HUES64 (cell line): ENCODE data around the gene MDGA2.

Experiments used
- H3K27ac ChIP-seq: 2 replicates; pipeline ENCODE4 v1.7.0; 2013; ENCODE audit warnings: low read depth, low read length, inconsistent platforms
- H3K27me3 ChIP-seq: 2 replicates; pipeline ENCODE4 v1.6.1; 2013; ENCODE audit warnings: mild to moderate bottlenecking, low read length; ENCODE audit not compliant: insufficient read depth
- H3K36me3 ChIP-seq: 2 replicates; pipeline ENCODE4 v1.6.1; 2013; ENCODE audit warnings: mild to moderate bottlenecking, low read length; ENCODE audit not compliant: insufficient read depth
- H3K4me1 ChIP-seq: 2 replicates; pipeline ENCODE4 v1.6.1; 2013; ENCODE audit warnings: mild to moderate bottlenecking, low read length, moderate library complexity; ENCODE audit not compliant: insufficient read depth
- H3K4me3 ChIP-seq: 2 replicates; pipeline ENCODE4 v1.5.1; 2013; ENCODE audit warnings: mild to moderate bottlenecking, low read length, moderate library complexity
- H3K9ac ChIP-seq: 2 replicates; pipeline ENCODE4 v1.6.1; 2013; ENCODE audit warnings: mild to moderate bottlenecking, low read depth, low read length
- H3K9me3 ChIP-seq: 2 replicates; pipeline ENCODE4 v1.6.1; 2013; ENCODE audit warnings: low read depth, low read length; ENCODE audit not compliant: insufficient read depth
- WGBS: fragments of 150-250, 120-280 bp; methylation state at CpG from one replicate; pipeline ENCODE4 v1.1.7; 2013; ENCODE audit warnings: missing lambda C conversion rate; 5-methylcytosine and 5-hydroxymethylcytosine counted together

The MDGA2 gene

DNA sequence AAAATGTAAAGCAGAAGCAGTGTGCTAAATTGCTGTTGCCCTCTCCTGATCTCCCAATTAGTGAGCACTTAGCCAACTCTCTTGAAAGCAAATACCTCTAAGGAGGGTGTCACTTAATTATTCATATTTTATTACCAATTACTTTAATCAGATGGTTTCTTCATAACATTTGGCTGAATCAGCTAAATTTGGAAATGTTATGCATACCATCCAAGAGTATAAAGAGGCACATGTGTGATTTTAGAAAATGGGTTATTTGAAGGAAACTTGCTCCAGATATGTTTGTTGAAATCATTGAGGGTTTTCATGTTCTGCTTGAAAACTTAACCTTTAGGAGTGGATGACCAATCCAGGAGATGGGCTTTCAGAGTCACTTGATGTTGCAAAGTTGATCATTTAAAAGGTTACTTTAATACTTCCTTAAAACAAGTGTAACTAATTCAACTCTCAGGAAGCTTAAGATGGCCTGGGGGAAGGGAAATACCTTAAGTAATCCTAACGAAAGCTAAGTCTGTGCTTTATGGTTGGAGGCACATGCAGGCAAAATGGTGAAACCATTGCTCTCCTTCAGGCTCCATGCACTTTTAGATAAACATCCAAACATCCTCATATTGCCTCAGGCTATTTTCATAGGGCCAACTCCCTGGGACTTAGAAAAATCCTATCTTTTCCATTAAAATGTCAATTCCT lies 434.5 kb downstream of the MDGA2 start:
- Histone ChIP-seq H3K9me3 (no peaks in the 10 kb centered on the region), H3K9ac (no peak overlapping the region), H3K27ac (no peak overlapping the region), H3K27me3 (no peaks in the 10 kb centered on the region), H3K36me3 (no peaks in the 10 kb centered on the region), H3K4me3 (no peak overlapping the region), H3K4me1 (no peaks in the 10 kb centered on the region)
- 56% methylated on average over 1 of the region's 1 CpG for WGBS

GRCh38 chr14:47235619-47236018 lies 439.8 kb downstream of the MDGA2 start:
- Histone ChIP-seq H3K9me3 (no peaks in the 10 kb centered on the region), H3K4me3 (no peak overlapping the region), H3K36me3 (no peaks in the 10 kb centered on the region), H3K27me3 (no peaks in the 10 kb centered on the region), H3K4me1 (no peaks in the 10 kb centered on the region), H3K9ac (no peak overlapping the region), H3K27ac (no peak overlapping the region)
- WGBS: 95% methylated on average over 3 of the region's 3 CpGs

- no peak overlapping the region for H3K9ac ChIP-seq
- no peaks in the 10 kb centered on the region for H3K4me1 ChIP-seq
- no peak overlapping the region for H3K27ac ChIP-seq
- no peaks in the 10 kb centered on the region for H3K27me3 ChIP-seq
- no peaks in the 10 kb centered on the region for H3K9me3 ChIP-seq
- no peak overlapping the region for H3K4me3 ChIP-seq
- WGBS: 94% methylated on average over 5 of the region's 5 CpGs
- H3K36me3 ChIP-seq: no peaks in the 10 kb centered on the region
These were observed 448.4 kb downstream of the MDGA2 start for GRCh38 chr14:47226877-47227520.

DNA sequence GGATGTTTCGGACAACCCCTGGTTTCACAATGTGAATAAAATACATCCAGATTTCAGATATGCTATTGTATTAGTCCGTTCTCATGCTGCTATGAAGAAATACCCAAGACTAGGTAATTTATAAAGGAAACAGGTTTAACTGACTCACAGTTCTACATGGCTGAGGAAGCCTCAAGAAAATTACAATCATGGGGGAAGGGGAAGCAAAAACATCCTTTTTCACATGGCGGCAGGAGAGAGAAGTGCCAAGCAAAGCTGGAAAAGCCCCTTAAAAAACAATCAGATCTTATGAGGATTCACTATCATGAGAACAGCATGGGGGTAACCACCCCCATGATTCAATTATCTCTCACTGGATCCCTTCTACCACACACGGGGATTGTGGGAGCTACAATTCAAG lies 451.7 kb downstream of the MDGA2 start:
- no peaks in the 10 kb centered on the region for H3K4me1 ChIP-seq
- no peaks in the 10 kb centered on the region for H3K36me3 ChIP-seq
- H3K27me3 ChIP-seq: no peaks in the 10 kb centered on the region
- 93% methylated on average over 3 of the region's 4 CpGs for WGBS
- no peak overlapping the region for H3K4me3 ChIP-seq
- no peaks in the 10 kb centered on the region for H3K9me3 ChIP-seq
- H3K9ac ChIP-seq: no peak overlapping the region
- no peak overlapping the region for H3K27ac ChIP-seq

DNA sequence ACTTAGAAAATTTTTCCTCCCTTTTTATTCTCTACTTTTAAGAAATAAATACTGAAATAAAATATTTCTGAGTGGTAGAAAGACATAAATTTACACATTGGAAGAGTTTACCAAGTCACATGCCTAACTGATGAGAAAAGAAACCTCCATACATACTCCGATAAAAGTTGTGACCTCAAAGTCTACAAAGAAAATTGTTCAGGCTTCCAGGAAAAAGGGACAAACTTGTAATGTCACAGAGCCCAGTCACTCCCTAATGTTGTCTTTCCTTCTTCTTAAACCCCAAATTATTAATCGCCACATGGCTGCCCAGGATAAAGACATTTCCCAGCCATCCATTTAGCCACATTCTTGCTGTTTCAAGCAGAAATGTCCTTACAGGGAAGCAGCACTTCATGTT lies 455.3 kb downstream of the MDGA2 start:
- 72% methylated on average over 2 of the region's 2 CpGs for WGBS
- Histone ChIP-seq H3K27me3 (no peaks in the 10 kb centered on the region), H3K9me3 (no peaks in the 10 kb centered on the region), H3K4me3 (no peak overlapping the region), H3K4me1 (no peaks in the 10 kb centered on the region), H3K27ac (no peak overlapping the region), H3K9ac (no peak overlapping the region), H3K36me3 (no peaks in the 10 kb centered on the region)

- Histone ChIP-seq H3K27ac (no peak overlapping the region), H3K36me3 (no peaks in the 10 kb centered on the region)
- WGBS: 95% methylated on average over 1 of the region's 1 CpG
These were observed 464.1 kb downstream of the MDGA2 start for GRCh38 chr14:47211263-47211662.

GRCh38 chr14:47210099-47210498 lies 465.3 kb downstream of the MDGA2 start:
- Histone ChIP-seq H3K27me3 (no peaks in the 10 kb centered on the region), H3K27ac (no peak overlapping the region), H3K9me3 (no peaks in the 10 kb centered on the region), H3K4me1 (no peaks in the 10 kb centered on the region), H3K36me3 (no peaks in the 10 kb centered on the region), H3K9ac (no peak overlapping the region), H3K4me3 (no peak overlapping the region)

More at GRCh38 chr14:47211263-47211662, 464.1 kb downstream of the MDGA2 start:
- H3K4me3 ChIP-seq: no peak overlapping the region
- H3K9ac ChIP-seq: no peak overlapping the region
- H3K4me1 ChIP-seq: no peaks in the 10 kb centered on the region
- no peaks in the 10 kb centered on the region for H3K27me3 ChIP-seq
- H3K9me3 ChIP-seq: no peaks in the 10 kb centered on the region

DNA sequence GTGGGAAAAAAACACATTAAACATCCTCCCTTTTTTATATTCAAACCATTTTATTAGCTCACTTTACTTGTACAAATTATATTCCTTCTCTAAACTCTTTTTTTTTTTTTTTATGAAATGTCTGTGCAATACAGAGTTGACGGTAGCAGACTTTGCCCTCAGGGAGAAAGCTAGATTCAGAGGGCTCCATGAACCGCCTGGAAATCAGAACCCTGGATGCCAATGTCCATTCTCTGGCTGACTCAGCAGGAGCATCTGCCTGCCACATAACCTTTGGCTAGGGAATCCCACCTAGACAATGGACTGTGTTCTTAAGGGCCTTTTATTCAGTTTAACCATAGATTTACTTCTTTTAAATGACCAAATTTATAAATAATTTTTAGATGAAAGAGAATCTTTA lies 467.0 kb downstream of the MDGA2 start:
- H3K36me3 ChIP-seq: no peaks in the 10 kb centered on the region
- no peaks in the 10 kb centered on the region for H3K27me3 ChIP-seq
- WGBS: 86% methylated on average over 2 of the region's 2 CpGs
- H3K9me3 ChIP-seq: no peaks in the 10 kb centered on the region
- H3K4me1 ChIP-seq: no peaks in the 10 kb centered on the region
- H3K9ac ChIP-seq: no peak overlapping the region
- no peak overlapping the region for H3K4me3 ChIP-seq
- H3K27ac ChIP-seq: no peak overlapping the region

DNA sequence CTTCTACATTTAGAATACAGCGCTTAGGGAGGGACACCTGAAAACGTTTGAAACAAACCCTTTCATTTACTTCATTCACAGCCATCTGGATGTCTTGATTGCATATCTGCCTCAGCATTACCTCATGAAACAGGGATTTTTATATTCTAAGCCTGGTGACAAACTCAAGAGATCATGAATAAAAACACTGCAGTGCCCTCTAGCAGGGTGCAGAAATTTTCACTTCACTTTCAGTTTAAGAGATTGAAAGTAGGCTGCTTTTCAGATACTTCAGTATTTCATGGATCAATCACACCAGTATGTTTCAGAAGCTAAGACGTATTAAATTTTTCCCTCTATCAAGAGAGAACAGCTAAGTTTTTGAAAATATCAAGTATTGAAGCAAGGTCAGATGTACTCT lies 467.8 kb downstream of the MDGA2 start:
- Histone ChIP-seq H3K9ac (no peak overlapping the region), H3K36me3 (no peaks in the 10 kb centered on the region), H3K4me3 (no peak overlapping the region), H3K27me3 (no peaks in the 10 kb centered on the region), H3K27ac (no peak overlapping the region), H3K9me3 (no peaks in the 10 kb centered on the region), H3K4me1 (peaks cover 3% of the 10 kb centered on the region; the same call in 1 of the 2 replicates)
- WGBS: 63% methylated on average over 2 of the region's 3 CpGs

- H3K27ac ChIP-seq: no peak overlapping the region
- H3K4me3 ChIP-seq: no peak overlapping the region
- no peaks in the 10 kb centered on the region for H3K27me3 ChIP-seq
- H3K9ac ChIP-seq: no peak overlapping the region
- peaks cover 11% of the 10 kb centered on the region; the same call in 1 of the 2 replicates for H3K4me1 ChIP-seq
- 96% methylated on average over 18 of the region's 18 CpGs for WGBS
- no peaks in the 10 kb centered on the region for H3K9me3 ChIP-seq
- no peaks in the 10 kb centered on the region for H3K36me3 ChIP-seq
These were observed 474.7 kb downstream of the MDGA2 start for GRCh38 chr14:47200740-47201139.

DNA sequence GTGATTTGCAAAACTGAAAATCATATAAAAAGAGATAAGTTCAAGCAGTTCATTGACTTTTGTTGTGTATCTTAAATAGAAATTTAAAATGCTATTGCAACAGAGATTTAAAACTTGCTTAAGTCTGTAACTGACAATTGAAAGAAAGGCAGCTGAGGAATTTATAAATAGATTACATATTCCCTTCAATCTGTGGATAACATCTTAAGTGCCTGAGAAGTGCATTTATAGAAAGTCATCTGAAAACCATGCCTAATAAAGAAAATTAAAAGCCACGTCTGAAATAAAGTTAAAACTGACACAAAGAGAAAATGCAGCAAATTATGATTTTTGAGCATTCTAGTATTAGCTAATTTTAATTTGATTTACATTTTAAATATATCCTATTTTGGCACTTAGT lies 479.8 kb downstream of the MDGA2 start:
- no peaks in the 10 kb centered on the region for H3K27me3 ChIP-seq
- H3K4me3 ChIP-seq: no peak overlapping the region
- H3K27ac ChIP-seq: no peak overlapping the region
- 100% methylated on average over 1 of the region's 1 CpG for WGBS
- no peak overlapping the region for H3K9ac ChIP-seq
- no peaks in the 10 kb centered on the region for H3K36me3 ChIP-seq
- no peaks in the 10 kb centered on the region for H3K4me1 ChIP-seq
- no peaks in the 10 kb centered on the region for H3K9me3 ChIP-seq
